GM18873 (cell line): ENCODE data around the gene FBXL7.

Experiments
- ATAC-seq: cut with Tn5 transposase; IDR thresholded peaks from one replicate; pipeline ENCODE4 v1.9.1; 2021; ENCODE audit warnings: mild to moderate bottlenecking, moderate library complexity, moderate number of reproducible peaks; ENCODE audit not compliant: unreplicated experiment, low FRiP score

The FBXL7 gene

DNA sequence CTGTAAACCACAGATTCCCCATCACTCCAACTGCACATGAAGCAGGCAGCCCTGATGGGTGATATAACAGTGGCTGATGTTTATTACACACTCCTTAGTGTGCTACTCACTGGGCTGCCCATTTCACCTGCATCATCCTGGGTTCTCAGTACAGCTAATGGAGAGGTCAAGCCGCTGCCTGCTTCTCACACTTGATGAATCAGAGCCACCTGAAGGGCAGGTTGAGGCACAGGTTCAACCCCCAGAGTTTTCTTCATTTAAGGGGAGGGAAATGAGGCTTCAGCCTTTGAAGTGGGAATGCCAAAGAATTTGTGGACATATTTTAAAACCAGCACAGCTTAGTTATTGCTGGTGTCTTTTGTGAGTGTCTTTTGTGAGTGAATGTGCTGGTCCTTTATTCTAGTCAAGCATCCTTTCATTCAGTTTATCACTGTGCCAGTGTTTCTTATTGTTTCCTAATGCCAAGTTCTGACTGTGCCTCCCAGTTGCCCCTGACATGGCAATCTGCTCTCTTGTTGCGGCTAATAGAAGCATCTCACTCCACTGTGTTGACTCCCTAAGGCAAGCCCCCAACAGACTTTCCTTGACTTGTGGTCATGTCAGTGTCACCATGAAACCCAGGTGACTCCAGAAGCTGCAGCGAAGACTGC is 109.2 kb downstream of the FBXL7 start:
- ATAC-seq: no peak

- no peak for ATAC-seq
Observed at GRCh38 chr5:15610216-15610615, 110.2 kb downstream of the FBXL7 start.

- ATAC-seq: no peak
Observed at GRCh38 chr5:15611008-15611407, 111.0 kb downstream of the FBXL7 start.

DNA sequence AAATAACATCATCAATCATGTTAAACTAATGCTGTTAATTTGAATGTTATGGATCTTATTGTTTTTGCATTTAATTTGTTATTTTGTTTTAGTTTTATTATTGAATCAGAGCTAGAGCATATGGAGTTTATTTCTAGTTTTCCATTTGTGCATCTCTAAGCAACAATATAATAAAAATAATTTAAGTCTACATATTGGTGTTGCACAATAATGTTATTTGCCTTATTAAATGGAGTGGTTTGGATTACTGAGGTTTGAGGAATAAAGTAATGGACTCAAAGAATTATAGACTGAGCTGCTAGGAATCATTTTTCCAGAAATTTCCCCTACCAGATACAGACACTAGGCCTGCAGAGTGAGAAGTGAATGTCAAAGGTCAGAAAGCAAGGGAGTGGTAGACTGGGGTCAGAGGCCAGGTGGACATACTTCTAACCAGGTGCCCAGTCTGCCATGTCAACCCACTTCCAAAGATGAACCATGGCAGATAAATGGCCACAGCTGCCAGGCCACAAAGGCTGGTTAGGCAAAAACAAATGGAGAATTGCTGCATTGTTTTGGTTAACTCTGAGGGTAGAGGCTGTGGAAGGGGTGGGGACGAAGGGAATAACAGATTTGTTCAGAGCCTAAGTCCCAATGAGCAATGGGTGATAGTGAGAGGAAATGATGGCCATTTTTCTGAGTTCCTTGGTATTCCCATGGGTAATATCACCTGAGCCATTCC is 113.1 kb downstream of the FBXL7 start:
- no peak for ATAC-seq

DNA sequence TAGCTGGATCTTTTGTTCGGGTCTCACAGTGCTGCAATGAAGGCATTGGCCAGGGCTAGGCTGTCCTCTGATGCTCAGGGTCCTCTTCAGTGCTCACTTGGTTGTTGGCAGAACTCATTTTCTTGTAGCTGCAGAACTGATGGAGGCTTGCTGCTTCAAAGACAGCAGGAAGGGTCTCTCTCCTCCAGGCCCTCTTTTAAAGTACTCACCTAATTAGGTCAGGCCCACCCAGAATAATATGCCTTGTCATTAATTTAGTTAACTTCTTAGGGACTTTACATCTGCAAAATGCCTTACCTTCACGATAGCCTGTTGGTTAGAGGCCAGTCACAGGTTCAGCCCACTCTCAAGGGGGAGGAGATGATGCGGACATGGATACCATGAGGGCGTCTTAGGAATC is 114.7 kb downstream of the FBXL7 start:
- ATAC-seq: no peak

- ATAC-seq: no peak
Observed at GRCh38 chr5:15615859-15616258, 115.9 kb downstream of the FBXL7 start.

- no peak for ATAC-seq
Observed at GRCh38 chr5:15618938-15619337, 119.0 kb downstream of the FBXL7 start.

- no peak for ATAC-seq
Observed at GRCh38 chr5:15620501-15620900, 120.5 kb downstream of the FBXL7 start.

DNA sequence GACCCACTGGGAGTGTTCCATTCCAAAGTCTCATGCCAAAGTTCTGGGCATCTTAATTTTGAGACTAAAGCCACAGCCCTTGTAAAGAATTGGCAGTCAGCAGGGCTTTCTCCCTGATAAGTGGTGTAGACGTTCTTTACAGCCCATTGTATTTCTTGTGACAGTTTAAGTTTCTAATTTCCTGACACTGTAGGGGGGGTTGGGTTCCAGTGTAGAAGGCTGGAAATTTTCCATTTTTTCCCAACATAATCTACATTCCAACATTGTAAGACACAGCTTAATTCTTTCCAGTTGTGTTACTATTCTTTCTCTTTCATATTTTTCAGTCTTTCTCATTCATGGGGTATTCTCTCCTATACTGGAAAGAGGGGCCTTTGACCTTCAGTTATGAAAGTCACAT is 121.1 kb downstream of the FBXL7 start:
- ATAC-seq: no peak

- no peak for ATAC-seq
Observed at GRCh38 chr5:15623794-15624193, 123.8 kb downstream of the FBXL7 start.

DNA sequence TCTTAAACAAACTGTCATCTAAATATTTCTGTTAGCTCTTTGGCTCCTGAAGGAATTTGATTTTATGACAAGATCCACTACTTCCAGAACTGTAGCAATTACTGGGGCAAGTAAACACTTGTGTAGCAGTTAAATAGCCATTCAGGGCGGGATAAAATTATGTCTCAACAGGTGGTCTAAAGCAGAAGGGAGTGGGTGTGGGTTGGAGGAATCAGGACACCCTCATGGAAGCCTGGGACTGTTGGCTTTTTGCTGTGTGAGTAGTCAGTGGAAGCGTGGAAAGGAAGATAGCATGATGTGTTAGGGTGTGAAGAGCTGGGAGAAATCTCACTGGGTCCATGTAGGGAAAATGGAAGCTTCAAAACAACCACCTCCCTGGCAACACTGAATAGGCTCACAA is 127.1 kb downstream of the FBXL7 start:
- ATAC-seq: no peak

GRCh38 chr5:15627647-15628046 is 127.7 kb downstream of the FBXL7 start:
- ATAC-seq: no peak

DNA sequence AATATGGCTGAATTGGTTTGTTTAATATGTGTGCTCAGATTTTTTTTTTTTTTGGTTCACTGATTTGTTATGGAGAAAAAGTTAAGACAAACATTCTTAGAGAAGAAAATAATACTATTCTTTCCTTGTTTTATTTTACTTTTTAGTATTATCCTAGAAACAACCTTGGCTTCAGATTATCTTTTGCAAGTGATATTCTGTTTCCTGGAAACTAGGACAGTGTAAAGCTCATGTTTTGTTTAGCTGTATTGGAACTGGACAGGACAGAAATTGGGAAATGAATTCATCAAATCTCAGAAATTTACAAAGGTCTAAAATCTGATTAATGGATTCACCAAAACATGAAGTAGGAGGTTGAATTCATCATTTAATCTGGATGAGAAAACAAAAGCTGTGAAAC is 130.5 kb downstream of the FBXL7 start:
- ATAC-seq: no peak

DNA sequence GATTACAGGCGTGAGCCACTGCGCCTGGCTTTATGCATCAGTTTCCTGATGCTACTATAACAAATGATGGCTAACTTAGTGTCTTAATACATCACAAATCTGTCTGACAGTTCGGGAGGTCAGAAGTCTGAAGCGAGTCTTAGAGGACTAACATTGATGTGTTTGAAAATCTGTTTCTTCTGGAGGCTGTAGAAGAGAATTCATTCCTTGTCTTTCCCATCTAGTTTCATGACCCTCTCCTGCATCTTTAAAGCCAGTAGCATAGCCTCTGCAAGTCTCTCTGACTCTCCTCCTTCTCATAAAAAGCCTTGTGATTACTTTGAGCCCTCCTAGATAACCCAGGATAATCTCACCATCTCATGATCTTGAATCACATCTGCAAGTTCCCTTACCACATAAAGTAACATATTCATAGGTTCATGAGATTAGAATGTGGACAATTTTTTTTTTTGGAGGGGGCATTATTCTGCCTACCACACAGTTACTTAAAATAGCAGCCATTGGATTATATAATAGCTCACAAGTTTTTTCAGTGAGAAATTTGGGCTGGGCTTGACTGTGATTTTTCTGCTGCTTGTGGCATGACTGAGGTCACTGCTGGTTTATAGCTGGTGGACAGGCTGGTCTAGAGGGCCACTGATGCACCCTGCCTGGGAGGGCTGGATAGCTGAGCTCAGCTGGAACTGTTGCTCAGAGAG is 134.8 kb downstream of the FBXL7 start:
- ATAC-seq: no peak

- no peak for ATAC-seq
Observed at GRCh38 chr5:15635289-15635616, 135.3 kb downstream of the FBXL7 start.

DNA sequence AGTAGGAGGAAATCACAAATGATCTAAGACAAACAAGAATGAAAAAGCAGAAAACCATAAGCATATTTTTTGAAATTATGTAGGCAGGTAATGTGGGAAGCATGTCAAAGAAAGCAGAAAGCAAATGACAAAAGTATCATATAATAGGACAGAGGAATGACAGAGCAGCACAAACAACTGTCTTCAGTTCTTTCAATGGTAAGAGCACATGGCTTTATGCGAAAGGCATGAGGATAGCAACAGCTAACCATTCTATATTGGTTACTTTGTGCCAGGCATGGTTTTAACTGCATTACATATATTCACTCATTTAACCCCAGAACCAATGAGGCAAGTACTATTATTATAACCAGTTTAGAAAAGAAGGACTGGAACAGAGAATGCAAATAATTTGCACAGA is 137.4 kb downstream of the FBXL7 start:
- ATAC-seq: no peak

DNA sequence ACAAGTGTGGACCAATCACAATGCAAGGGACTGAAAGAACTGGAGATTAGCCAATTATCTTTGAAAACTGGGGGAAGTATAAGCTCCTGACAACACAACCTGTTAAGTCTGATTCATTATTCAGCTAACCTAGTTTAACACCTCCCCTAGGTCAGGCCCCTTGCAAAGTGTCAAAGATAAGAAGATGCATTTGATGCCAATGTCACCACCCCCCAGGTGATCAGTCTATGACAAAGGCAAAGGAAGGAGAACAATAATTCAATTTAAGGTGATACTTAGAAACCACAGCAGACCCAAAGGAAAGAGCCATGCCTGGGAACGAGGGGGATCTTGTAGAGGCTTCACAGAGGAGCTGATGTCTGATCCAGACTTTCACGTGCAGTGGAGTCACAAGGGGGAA is 137.9 kb downstream of the FBXL7 start:
- ATAC-seq: no peak

DNA sequence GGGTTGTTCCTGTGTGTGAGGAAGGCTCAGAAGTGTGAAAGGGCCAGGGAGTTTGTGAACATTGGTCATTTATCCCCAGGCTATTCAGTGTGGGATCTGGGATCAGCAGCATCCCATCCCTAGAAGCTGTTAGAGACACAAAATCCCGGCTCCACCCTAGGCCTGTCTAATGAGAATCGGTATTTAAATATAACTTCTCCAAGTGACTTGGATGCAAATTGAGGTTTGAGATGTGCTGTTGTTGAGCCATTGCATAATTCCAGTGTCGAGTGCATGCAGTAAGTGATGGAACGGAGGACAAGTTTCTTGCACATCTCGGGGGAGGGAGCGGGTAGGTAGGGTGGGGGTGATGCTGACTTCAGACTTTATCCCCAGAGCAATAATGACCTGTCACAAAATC is 138.3 kb downstream of the FBXL7 start:
- ATAC-seq: no peak

- ATAC-seq: no peak
Observed at GRCh38 chr5:15639288-15639687, 139.3 kb downstream of the FBXL7 start.

DNA sequence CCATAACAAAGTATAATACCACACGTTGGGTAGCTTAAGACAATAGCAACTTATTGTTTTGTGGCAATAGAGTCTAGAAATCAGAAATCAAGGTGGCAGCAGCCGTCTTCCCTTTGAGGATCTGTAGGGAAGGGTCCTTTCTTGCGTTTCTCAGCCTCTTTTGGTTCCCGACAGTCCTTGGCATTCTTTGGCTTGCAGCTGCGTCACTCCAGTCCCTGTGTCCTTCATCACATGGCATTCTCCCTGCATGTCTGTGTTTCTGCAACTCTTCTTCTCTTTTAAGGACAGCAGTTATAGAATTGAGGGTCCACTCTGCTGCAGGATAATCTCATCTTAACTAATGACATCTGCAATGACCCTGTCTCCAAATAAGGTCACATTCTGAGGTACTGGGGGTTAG is 140.1 kb downstream of the FBXL7 start:
- no peak for ATAC-seq

GRCh38 chr5:15643731-15644130 is 143.8 kb downstream of the FBXL7 start:
- ATAC-seq: no peak
